HTERT RPE-1 (cell line): ENCODE results near the gene TTC34.
"Not testable (repeated sequence)": the region's sequence is repeated elsewhere in the genome, so short reads cannot be mapped to it uniquely, and the experiment has no call there.

ENCODE experiments used
- in situ Hi-C: fragments of 300-500 bp; cut with MboI; formaldehyde crosslinking; loops from 4 replicates; pipeline ENCODE4 v1.14.3; 2020; ENCODE audit warnings: low sequenced_read_pairs

The TTC34 gene

GRCh38 chr1:2630498-2631135 lies 170.9 kb downstream of the TTC34 start:
- in situ Hi-C loops, result no loop called here

DNA sequence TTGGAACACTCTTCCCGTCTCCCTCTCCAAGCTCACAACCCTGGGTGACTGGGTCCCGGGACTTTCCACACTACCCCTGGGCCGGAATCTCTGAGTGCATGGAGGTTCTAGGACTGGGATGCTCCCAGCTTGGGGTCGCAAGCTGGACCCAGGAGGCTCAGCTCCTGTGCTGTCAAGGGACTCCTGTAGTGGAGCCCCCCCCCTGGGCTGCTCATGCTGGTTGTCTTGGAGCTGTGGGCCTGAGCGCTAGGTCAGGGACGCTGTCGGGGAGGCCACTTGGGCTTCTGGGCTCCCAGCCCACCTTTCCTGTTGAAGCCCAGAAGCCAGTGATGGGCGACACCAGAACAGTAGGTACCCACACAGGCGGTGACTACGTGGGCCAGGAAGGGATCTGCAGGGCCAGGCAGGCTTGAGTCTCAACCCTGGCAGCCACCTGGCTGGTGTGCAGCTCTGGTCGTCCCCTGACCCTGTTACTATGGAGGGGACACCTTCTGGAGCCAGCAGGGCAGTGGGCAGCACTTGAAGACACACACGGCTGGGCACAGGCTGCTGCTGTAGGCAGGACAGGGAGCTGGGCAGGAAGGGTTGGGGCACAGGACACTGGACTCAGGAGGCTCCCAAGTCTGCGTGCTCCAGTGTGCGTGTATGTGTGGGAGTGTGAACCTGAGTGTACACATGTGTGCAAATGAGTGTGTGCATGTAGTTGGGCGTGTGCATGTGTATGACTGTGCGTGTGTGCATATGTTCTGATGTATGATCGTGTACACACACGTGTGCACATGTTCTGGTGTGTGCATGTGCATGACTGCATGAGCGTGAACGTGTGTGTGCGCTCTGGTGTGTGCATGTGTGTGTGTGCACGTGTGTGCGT lies 171.6 kb downstream of the TTC34 start:
- in situ Hi-C loops, result no loop called here

- in situ Hi-C loops, result no loop called here
Measured at GRCh38 chr1:2628933-2629626, 172.4 kb downstream of the TTC34 start.

GRCh38 chr1:2628191-2628932 lies 173.1 kb downstream of the TTC34 start:
- in situ Hi-C loops, result no loop called here

GRCh38 chr1:2627746-2628145 lies 173.7 kb downstream of the TTC34 start:
- in situ Hi-C loops, result no loop called here

DNA sequence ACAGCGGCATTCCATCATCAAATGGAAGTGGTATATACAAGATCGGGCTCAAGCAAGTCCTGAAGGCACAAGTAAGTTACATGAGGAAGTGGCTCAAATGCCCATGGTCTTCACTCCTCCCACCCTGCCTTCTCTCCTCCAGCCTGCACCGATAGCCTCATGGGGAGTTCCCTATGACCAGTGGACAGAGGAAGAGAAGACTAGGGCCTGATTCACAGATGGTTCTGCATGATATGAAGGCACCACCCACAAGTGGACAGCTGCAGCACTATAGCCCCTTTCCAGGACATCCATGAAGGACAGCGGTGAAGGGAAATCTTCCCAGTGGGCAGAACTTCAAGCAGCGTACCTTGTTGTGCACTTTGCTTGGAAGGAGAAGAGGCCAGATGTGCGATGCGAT lies 175.7 kb downstream of the TTC34 start:
- in situ Hi-C loops, result not testable (repeated sequence)

DNA sequence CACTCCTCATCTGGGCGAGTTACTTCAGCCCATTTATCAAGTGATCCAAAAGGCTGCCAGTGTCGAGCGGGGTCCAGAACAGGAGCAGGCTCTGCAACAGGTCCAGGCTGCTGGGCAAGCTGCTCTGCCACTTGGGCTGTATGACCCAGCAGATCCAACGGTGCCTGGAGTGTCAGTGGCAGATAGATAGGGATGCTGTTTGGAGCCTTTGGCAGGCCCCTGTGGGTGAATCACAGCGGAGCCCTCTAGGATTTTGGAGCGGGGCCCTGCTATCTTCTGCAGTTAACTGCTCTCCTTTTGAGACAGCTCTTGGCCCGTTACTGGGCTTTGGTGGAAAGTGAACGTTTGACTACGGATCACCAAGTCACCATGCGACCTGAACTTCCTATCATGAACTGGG lies 176.2 kb downstream of the TTC34 start:
- in situ Hi-C loops, result no loop called here

DNA sequence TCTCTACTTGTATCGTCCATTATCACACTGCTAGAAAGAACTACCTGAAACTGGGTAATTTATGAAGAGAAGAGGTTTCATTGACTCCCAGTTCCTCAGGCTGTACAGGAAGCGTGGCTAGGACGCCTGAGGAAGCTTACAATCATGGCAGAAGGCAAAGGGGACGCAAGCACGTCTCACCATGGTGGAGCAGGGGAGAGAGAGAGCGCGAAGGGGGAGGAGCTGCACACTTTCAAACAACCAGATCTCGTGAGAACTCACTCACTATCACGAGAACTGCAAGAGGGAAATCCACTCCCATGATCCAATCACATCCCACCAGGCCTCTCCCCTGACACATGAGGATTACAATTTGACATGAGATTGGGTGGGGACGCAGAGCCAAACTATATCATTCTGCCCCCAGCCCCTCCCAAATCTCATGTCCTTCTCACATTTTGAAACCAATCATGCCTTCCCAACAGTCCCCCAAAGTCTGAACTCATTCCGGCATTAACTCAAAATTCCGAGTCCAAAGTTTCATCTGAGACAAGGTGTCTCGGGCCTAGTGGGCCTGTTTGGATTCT lies 176.7 kb downstream of the TTC34 start:
- in situ Hi-C loops, result no loop called here

- in situ Hi-C loops, result no loop called here
Measured at GRCh38 chr1:2623571-2624337, 177.7 kb downstream of the TTC34 start.

DNA sequence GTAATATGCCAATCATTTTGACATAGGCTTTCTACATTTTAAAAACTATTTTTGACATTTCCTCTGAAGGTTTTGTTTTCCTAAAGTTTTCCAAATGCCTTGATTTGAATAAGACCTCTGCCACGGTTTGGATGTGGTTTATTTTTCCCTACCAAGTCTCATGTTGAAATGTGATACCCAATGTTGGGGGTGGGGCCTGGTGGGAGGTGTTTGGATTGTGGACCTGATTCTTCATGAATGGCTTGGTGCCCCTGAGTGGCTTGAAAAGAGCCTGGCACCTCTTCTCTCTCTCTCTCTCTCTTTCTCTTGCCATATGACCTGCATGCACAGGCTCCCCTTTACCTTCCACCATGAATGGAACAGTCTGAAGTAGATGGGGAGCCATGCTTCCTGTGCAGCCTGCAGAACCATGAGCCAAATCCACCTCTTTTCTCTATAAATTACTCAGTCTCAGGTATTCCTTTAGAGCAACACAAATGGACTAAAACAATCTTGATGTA lies 183.5 kb downstream of the TTC34 start:
- in situ Hi-C loops, result no loop called here

- in situ Hi-C loops, result no loop called here
Measured at GRCh38 chr1:2614145-2614544, 187.3 kb downstream of the TTC34 start.

DNA sequence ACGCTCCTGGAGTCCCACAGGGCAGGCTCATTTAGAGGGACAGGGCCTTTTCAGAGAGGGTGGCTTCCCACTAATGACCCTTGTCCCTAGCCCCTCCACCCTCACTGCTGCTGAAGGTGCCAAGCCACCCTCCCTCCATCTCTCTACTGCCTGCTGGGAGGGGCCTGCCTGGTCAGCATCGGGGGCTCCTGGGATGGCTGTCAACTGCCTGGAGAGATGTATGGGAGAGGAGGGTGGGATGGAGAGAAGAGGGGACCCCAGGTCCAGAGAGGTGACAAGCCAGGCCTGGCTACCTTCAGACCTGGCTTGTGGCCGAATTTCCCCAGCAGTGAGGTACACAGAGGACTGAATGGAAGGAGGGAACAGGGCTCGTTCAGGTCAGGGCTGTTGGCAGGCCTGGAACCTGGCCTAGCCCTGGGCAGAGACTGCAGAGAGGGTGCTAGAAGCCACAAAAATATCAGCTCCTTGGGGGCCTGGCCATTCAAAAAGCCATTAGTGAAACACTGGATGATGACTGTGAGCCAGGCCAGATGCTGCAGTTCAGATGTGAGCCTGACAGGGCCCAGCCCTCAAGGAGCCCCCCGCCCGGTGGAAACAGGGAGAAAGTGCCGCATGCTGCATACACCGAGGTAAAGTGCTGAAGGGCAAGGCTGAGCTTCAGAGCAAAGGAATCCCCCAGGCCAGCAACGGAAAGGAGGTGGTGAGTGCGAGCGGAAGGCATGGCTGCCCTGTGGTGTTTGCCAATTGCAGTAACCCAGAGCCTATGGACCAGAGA lies 188.7 kb downstream of the TTC34 start:
- in situ Hi-C loops, result no loop called here

DNA sequence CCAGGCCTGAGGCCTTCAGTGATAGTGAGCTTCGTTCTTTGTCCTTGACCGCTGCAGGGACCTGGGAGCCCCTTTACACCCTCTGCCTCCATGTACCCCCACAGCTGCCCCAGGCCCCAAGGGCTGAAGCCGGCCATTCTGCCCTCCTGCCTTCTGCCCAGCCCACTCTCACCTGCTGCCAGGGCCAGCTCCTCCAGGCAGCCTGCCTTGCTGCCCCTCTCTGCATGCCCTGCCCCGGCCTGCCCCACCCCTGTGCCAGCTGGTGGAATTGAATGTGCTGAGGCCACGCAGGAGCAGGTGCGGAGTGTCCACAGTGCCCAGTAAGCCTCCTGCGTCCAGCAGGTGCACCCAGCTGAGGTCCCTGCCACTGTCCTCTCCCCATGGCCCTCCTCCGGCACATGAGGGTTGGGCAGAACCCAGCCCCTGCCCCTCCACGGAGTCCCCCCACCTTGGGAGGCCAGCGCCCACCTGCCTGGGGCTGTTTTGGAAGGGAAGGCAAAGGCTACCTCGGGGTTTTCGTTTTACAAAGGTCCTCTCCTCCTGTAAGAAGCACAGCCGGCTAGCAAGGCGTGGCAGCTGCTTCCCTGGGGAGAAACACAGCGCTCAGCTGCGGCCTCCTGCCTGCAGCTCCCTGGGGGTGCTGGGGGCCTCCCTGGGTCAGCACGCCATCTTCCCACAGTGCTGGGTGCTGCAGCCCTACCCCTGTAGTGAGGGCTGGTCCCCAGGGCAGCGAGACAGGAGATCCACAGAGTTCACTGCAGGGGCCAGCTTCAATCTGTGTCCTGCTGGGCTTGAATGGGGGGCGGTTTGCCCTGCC lies 189.7 kb downstream of the TTC34 start:
- in situ Hi-C loops, result no loop called here

- in situ Hi-C loops, result no loop called here
Measured at GRCh38 chr1:2611031-2611501, 190.4 kb downstream of the TTC34 start.

DNA sequence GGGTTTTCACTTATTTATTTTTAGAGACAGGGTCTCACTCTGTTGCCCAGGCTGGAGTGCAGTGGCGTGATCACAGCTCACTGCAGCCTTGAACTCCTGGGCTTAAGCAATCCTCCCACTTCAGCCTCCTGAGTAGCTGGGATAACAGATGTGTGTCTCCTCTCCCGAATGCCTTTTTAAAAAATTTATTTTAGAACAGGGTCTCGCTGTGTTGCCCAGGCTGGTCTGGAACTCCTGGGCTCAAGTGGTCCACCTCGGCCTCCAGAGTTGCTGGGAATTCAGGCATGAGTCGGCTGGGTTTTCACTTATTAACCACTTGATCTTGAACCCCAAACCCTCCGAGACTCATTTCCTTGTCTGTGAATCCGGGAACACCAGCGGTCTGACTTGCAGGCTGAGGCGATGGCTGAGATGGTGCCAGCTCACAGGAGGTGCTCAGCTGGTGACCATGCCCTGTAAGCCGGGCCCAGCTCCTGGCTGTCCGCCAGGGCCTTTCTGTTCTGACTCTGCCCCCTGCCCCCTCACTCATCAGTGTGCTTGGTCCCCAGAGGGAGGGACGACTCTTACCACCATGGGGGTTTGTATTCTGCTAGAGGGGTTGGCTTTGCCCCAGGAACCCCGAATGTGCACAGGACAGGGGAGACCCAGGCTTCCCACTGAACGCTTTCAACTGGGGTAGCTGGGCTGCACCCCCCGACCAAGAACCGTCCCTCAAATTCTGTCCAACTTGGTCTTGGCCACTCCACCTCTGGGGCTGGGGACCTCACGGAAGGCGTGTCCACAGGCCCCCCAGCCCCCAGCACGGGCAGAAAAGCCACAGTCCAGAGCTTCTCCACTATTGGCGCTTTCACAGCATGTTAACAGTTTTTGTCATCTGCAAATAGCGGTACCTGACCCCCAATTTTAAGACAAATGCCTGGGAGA lies 191.2 kb downstream of the TTC34 start:
- in situ Hi-C loops, result no loop called here

GRCh38 chr1:2609319-2610035 lies 192.0 kb downstream of the TTC34 start:
- in situ Hi-C loops, result no loop called here
